GM23248 (cell line): ENCODE data around the gene SHISA5.

Experiments
- EZH2 ChIP-seq: fragments of 200-600 bp; sonication (generic); IDR thresholded peaks from 2 replicates; pipeline ENCODE4 v1.6.1; 2018; ENCODE audit warnings: antibody characterized with exemption, mild to moderate bottlenecking; ENCODE audit not compliant: insufficient read depth, poor library complexity, severe bottlenecking
- EZH2phosphoT487 ChIP-seq: fragments of 200-600 bp; sonication (generic); IDR thresholded peaks from 2 replicates; pipeline ENCODE4 v1.6.1; 2018; ENCODE audit warnings: antibody characterized with exemption, moderate library complexity, mild to moderate bottlenecking, low read depth; ENCODE audit not compliant: insufficient read depth

DNA sequence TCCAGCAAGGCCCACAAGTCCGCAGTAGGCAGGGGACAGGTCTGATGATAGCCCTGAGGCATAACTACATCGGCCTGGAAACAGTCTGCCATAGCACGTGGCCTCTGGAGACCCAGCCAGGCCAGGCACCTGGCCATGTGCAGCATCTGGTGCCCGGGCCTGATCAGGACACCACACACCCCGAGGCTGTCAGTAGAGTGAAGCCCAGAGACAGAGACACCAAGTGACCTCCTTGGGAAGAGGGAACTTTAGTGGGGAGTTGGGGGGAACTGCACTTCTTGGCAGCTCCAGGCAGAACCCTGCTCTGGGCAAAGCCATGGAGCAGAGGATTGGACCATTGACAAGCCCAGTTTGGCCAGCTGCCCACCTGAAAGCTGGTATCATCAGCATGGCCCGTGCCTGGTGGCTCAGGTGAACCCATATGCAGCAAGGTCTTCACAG is 1.2 kb downstream of the SHISA5 start:
- TF ChIP-seq EZH2 (no peak), EZH2phosphoT487 (no peak)
